ENCODE data around the gene TERF2IP. TPM values are rescaled to one million over a fixed set of nuclear protein-coding genes. Genes with fewer than 3 reads are reported as not detected.

Gene TERF2IP
- 10 to 100 TPM; 42.2 to 67.1 (median 55.8) TPM for total RNA-seq

- no peaks in the 10 kb centered on the region for H3K9me3 ChIP-seq
- under 1% methylated on average over 19 of the region's 76 CpGs for WGBS
- peak within 1 kb of the TSS; percentile 96 for H3K4me3 ChIP-seq
- H3K36me3 ChIP-seq = peaks cover 7% of the 10 kb centered on the region
- no peaks in the 10 kb centered on the region for H3K27me3 ChIP-seq
- H3K4me1 ChIP-seq = peaks cover 59% of the 10 kb centered on the region
- peak within 1 kb of the TSS; percentile 99 for H3K27ac ChIP-seq
- peak; percentile 95 for DNase-seq (ENCODE audit: low spot score in 2 of 2)
- TF ChIP-seq POLR2AphosphoS5 (IDR thresholded peaks at IDR 0.05) (peak; percentile 73 to 95 (median 89)), EP300 (IDR thresholded peaks at IDR 0.05) (no peak), CTCF (IDR thresholded peaks at IDR 0.05) (no peak), POLR2A (IDR thresholded peaks at IDR 0.05) (peak; percentile 62 to 96)
These were observed at the start of gene TERF2IP, which contains the start of gene KARS1 for GRCh38 chr16:75647492-75648264. TERF2IP (plus strand) TSS chr16:75647773; CDS start chr16:75647883, 110 bp downstream. KARS1 (minus strand) TSS chr16:75647665; CDS start chr16:75647639, 26 bp downstream.

- Histone ChIP-seq H3K4me3 (no peak overlapping the region), H3K9me3 (no peaks in the 10 kb centered on the region), H3K36me3 (peaks cover 65% of the 10 kb centered on the region), H3K27ac (no peak overlapping the region), H3K4me1 (no peaks in the 10 kb centered on the region), H3K27me3 (no peaks in the 10 kb centered on the region)
- TF ChIP-seq EP300 (IDR thresholded peaks at IDR 0.05) = no peak
- TF ChIP-seq CTCF (IDR thresholded peaks at IDR 0.05) = no peak
- no peak for TF ChIP-seq POLR2AphosphoS5 (IDR thresholded peaks at IDR 0.05)
- TF ChIP-seq POLR2A (IDR thresholded peaks at IDR 0.05) = no peak
- 87% methylated on average over 5 of the region's 6 CpGs for WGBS
- peak in 1 of 2 donors; percentile 25 for DNase-seq (ENCODE audit: low spot score in 2 of 2)
These were observed 47.9 kb upstream of the TERF2IP start for GRCh38 chr16:75599452-75600277.

- 74% methylated on average over 4 of the region's 4 CpGs for WGBS
- Histone ChIP-seq H3K9me3 (no peaks in the 10 kb centered on the region), H3K4me1 (no peaks in the 10 kb centered on the region), H3K36me3 (peaks cover 80% of the 10 kb centered on the region), H3K27me3 (no peaks in the 10 kb centered on the region), H3K27ac (no peak overlapping the region), H3K4me3 (no peak overlapping the region)
- TF ChIP-seq CTCF (IDR thresholded peaks at IDR 0.05) = no peak
- TF ChIP-seq EP300 (IDR thresholded peaks at IDR 0.05) = no peak
- TF ChIP-seq POLR2A (IDR thresholded peaks at IDR 0.05) = no peak
- TF ChIP-seq POLR2AphosphoS5 (IDR thresholded peaks at IDR 0.05) = no peak
- DNase-seq (ENCODE audit: low spot score in 2 of 2) = peak in 1 of 2 donors; percentile 11
These were observed 44.3 kb upstream of the TERF2IP start for GRCh38 chr16:75603241-75603640.

GRCh38 chr16:75606507-75606906 lies 41.1 kb upstream of the TERF2IP start:
- Histone ChIP-seq H3K4me1 (no peaks in the 10 kb centered on the region), H3K4me3 (no peak overlapping the region), H3K27ac (no peak overlapping the region), H3K36me3 (peaks cover 84% of the 10 kb centered on the region), H3K9me3 (no peaks in the 10 kb centered on the region), H3K27me3 (no peaks in the 10 kb centered on the region)
- no peak for DNase-seq (ENCODE audit: low spot score in 2 of 2)
- TF ChIP-seq CTCF (IDR thresholded peaks at IDR 0.05) = no peak
- TF ChIP-seq POLR2A (IDR thresholded peaks at IDR 0.05) = no peak
- no peak for TF ChIP-seq POLR2AphosphoS5 (IDR thresholded peaks at IDR 0.05)
- TF ChIP-seq EP300 (IDR thresholded peaks at IDR 0.05) = no peak
- 100% methylated on average over 1 of the region's 1 CpG for WGBS

All from suprapubic skin (tissue), 4 donors.